SK-N-SH (cell line): ENCODE measurements around the gene RAB40A.

Experiments used
- CHD2 ChIP-seq: fragments of 150-350 bp; IDR thresholded peaks from 2 replicates; pipeline ENCODE4 v1.6.1; 2018; ENCODE audit warnings: low read length; ENCODE audit not compliant: partially characterized antibody
- EZH2phosphoT487 ChIP-seq: fragments of 200-600 bp; sonication (generic); IDR thresholded peaks from 2 replicates; pipeline ENCODE4 v1.6.1; 2017; ENCODE audit warnings: low read depth, mixed run types, mild to moderate bottlenecking, antibody characterized with exemption, moderate library complexity, borderline replicate concordance
- NFIC ChIP-seq: IDR thresholded peaks from 2 replicates; pipeline ENCODE4 v1.4.0; 2012; ENCODE audit warnings: borderline replicate concordance
- PBX3 ChIP-seq: IDR thresholded peaks from 2 replicates; pipeline ENCODE4; 2012
- POLR2AphosphoS5 ChIP-seq: IDR thresholded peaks from 2 replicates; pipeline ENCODE4 v1.6.1; 2012; ENCODE audit warnings: low read depth, low read length
- REST ChIP-seq: IDR thresholded peaks from 2 replicates; pipeline ENCODE4 v1.6.1; 2012; ENCODE audit warnings: mild to moderate bottlenecking, low read depth, low read length, moderate library complexity
- TCF12 ChIP-seq: IDR thresholded peaks from 2 replicates; pipeline ENCODE4 v1.4.0; 2012
- TEAD4 ChIP-seq: IDR thresholded peaks from 2 replicates; pipeline ENCODE4 v1.4.0; 2012; ENCODE audit warnings: mild to moderate bottlenecking, borderline replicate concordance; ENCODE audit not compliant: insufficient read depth
- TF ChIP-seq, protein P1 (sequence below): fragments of 200-600 bp; sonication (generic); IDR thresholded peaks from 2 replicates; pipeline ENCODE4 v1.6.1; 2017; ENCODE audit warnings: antibody characterized with exemption, mild to moderate bottlenecking, moderate library complexity

- TF ChIP-seq POLR2AphosphoS5 (no peak), TCF12 (no peak), EZH2phosphoT487 (no peak), TEAD4 (no peak), CHD2 (no peak), REST (no peak), NFIC (no peak), PBX3 (no peak)
- TF ChIP-seq, protein P1, sequence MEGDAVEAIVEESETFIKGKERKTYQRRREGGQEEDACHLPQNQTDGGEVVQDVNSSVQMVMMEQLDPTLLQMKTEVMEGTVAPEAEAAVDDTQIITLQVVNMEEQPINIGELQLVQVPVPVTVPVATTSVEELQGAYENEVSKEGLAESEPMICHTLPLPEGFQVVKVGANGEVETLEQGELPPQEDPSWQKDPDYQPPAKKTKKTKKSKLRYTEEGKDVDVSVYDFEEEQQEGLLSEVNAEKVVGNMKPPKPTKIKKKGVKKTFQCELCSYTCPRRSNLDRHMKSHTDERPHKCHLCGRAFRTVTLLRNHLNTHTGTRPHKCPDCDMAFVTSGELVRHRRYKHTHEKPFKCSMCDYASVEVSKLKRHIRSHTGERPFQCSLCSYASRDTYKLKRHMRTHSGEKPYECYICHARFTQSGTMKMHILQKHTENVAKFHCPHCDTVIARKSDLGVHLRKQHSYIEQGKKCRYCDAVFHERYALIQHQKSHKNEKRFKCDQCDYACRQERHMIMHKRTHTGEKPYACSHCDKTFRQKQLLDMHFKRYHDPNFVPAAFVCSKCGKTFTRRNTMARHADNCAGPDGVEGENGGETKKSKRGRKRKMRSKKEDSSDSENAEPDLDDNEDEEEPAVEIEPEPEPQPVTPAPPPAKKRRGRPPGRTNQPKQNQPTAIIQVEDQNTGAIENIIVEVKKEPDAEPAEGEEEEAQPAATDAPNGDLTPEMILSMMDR: no peak
These were observed 4.3 kb upstream of the RAB40A start for GRCh38 chrX:103523605-103524004.
